Activated naive CD4-positive, alpha-beta T cell treated with anti-CD3 and anti-CD28 coated beads, Interleukin-2, amount 50 U/mL, for 24 hours (primary cell): Measurements from ENCODE around the gene DNAH2.

ENCODE experiments used
- H3K27ac Mint-ChIP-seq: one replicate; pipeline ENCODE4 v1.8.0; 2021; ENCODE audit warnings: mild to moderate bottlenecking, mixed read lengths
- H3K27me3 Mint-ChIP-seq: one replicate; pipeline ENCODE4 v1.8.0; 2021; ENCODE audit warnings: mixed read lengths
- H3K36me3 Mint-ChIP-seq: one replicate; pipeline ENCODE4 v1.8.0; 2021; ENCODE audit warnings: mixed read lengths
- H3K4me1 Mint-ChIP-seq: one replicate; pipeline ENCODE4 v1.8.0; 2021; ENCODE audit warnings: mixed read lengths
- H3K4me3 Mint-ChIP-seq: one replicate; pipeline ENCODE4 v1.8.0; 2021; ENCODE audit warnings: mild to moderate bottlenecking, mixed read lengths
- H3K9me3 Mint-ChIP-seq: one replicate; pipeline ENCODE4 v1.8.0; 2021; ENCODE audit warnings: mixed read lengths

The DNAH2 gene

GRCh38 chr17:7744416-7744815, 26.9 kb downstream of the DNAH2 start:
- Mint-ChIP-seq H3K27ac (no peak overlapping the region), H3K4me1 (no peaks in the 10 kb centered on the region), H3K27me3 (peaks cover 5% of the 10 kb centered on the region), H3K36me3 (no peaks in the 10 kb centered on the region), H3K9me3 (no peaks in the 10 kb centered on the region), H3K4me3 (no peak overlapping the region)

- Mint-ChIP-seq H3K9me3 (no peaks in the 10 kb centered on the region), H3K4me3 (no peak overlapping the region), H3K27me3 (peaks cover under 1% of the 10 kb centered on the region), H3K27ac (no peak overlapping the region), H3K4me1 (no peaks in the 10 kb centered on the region), H3K36me3 (no peaks in the 10 kb centered on the region)
These were observed 28.4 kb downstream of the DNAH2 start for GRCh38 chr17:7745748-7746470.

DNA sequence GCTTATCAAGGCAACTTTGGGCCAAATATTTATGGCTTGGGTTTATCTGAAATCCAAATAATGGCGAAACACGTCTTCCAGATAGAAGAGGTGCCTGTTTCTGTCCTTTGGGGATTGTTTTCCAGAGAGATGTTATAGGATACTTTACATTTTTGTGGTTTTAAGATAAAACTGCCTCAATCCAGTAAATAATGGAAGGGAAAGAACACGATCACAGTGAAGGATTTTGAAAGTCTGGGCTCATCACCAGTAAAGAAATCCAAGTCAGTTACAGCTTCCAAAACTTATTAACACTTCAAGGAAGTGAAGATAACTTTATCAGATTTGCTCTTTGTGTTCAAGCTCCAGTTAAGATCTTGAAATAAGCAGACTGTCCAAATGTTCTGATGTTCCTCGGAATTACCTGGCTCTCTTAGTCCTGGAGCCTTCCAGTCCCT, 30.1 kb downstream of the DNAH2 start:
- Mint-ChIP-seq H3K27ac (no peak overlapping the region), H3K27me3 (no peaks in the 10 kb centered on the region), H3K36me3 (no peaks in the 10 kb centered on the region), H3K9me3 (no peaks in the 10 kb centered on the region), H3K4me3 (no peak overlapping the region), H3K4me1 (no peaks in the 10 kb centered on the region)

DNA sequence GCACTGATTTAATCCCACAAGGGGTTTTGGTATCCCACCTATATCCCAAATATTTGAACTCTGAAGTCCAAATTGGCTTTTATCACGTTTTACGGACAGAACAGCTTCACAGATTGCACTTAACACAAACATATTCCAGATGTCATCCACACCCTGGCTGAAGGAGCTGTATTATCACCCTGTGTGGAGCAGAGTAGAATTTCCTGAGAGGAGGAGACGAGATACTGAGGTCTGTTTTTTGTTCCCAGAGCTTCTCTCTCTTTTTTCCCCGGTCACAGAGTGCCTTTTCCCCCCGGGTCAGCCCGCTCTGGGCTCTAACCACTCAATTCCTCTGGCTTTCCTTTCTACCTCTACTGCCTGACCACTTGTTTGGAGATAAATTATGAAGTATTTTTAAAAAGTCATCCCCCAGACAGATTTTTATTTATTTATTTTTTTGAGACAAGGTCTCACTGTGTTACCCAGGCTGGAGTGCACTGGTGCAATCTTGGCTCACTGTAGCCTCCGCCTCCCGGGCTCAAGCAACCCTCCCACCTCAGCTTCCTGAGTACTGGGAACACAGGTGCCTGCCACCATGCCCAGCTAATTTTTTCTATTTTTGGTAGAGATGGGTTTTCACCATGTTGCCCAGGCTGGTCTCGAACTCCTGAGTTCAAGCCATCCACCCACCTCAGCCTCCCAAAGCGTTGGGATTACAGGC, 30.7 kb downstream of the DNAH2 start:
- Mint-ChIP-seq H3K9me3 (no peaks in the 10 kb centered on the region), H3K27me3 (no peaks in the 10 kb centered on the region), H3K4me3 (no peak overlapping the region), H3K27ac (no peak overlapping the region), H3K36me3 (no peaks in the 10 kb centered on the region), H3K4me1 (no peaks in the 10 kb centered on the region)

DNA sequence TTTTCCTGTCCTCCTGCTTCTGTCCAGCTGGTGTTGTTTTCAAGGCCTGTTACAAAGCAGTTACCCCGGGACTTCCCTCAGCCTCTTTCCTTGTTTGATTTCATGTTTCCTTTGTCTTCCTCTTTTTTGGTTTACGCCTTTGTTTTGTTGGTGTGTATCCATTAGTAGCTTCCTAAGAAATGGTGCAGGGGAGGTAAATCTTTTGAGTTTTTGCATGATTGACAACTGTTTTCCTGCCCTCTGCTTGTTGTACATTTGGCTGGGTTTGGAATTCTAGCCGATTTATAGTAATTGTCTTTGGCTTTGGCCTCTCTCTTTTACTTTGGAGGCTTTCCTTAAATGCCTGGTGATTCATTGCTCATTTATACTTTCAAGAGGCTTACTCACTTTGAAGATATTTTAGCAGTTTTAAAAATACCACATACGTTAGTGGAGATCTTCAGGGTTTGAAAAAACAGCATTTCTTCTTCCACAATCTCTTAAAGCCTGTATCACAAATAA, 32.8 kb downstream of the DNAH2 start:
- Mint-ChIP-seq H3K4me1 (no peaks in the 10 kb centered on the region), H3K4me3 (no peak overlapping the region), H3K36me3 (no peaks in the 10 kb centered on the region)

GRCh38 chr17:7754656-7755055, 37.1 kb downstream of the DNAH2 start:
- Mint-ChIP-seq H3K36me3 (no peaks in the 10 kb centered on the region), H3K27me3 (no peaks in the 10 kb centered on the region), H3K4me3 (no peak overlapping the region), H3K9me3 (no peaks in the 10 kb centered on the region), H3K4me1 (no peaks in the 10 kb centered on the region), H3K27ac (no peak overlapping the region)

More for the DNA sequence above, 32.8 kb downstream of the DNAH2 start:
- Mint-ChIP-seq H3K9me3 (no peaks in the 10 kb centered on the region), H3K27me3 (no peaks in the 10 kb centered on the region), H3K27ac (no peak overlapping the region)

- no peak overlapping the region for H3K27ac Mint-ChIP-seq
- no peaks in the 10 kb centered on the region for H3K9me3 Mint-ChIP-seq
- H3K4me1 Mint-ChIP-seq, result no peaks in the 10 kb centered on the region
- no peak overlapping the region for H3K4me3 Mint-ChIP-seq
- H3K36me3 Mint-ChIP-seq, result no peaks in the 10 kb centered on the region
- no peaks in the 10 kb centered on the region for H3K27me3 Mint-ChIP-seq
These were observed 37.7 kb downstream of the DNAH2 start for GRCh38 chr17:7755095-7755890.

- Mint-ChIP-seq H3K9me3 (no peaks in the 10 kb centered on the region), H3K27ac (no peak overlapping the region), H3K4me3 (no peak overlapping the region), H3K27me3 (no peaks in the 10 kb centered on the region), H3K4me1 (no peaks in the 10 kb centered on the region), H3K36me3 (no peaks in the 10 kb centered on the region)
These were observed 39.4 kb downstream of the DNAH2 start for GRCh38 chr17:7756968-7757367.

DNA sequence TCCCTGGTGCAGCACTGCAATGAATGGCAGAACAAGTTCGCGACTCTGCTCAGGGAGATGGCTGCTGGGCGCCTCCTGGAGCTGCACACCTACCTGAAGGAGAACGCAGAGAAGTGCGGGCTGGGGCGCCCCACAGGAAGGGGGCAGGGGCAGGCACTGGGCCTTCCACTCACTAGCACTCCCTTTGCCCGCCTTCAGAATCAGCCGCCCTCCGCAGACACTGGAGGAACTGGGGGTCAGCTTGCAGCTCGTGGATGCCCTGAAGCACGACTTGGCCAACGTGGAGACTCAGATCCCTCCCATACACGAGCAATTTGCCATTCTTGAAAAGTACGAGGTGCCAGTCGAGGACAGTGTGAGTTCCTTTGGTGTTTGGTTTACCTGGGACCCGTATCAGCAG, 46.4 kb downstream of the DNAH2 start:
- H3K36me3 Mint-ChIP-seq, result no peaks in the 10 kb centered on the region
- no peak overlapping the region for H3K4me3 Mint-ChIP-seq
- no peaks in the 10 kb centered on the region for H3K9me3 Mint-ChIP-seq
- peaks cover 2% of the 10 kb centered on the region for H3K27me3 Mint-ChIP-seq
- no peaks in the 10 kb centered on the region for H3K4me1 Mint-ChIP-seq
- H3K27ac Mint-ChIP-seq, result no peak overlapping the region

GRCh38 chr17:7767004-7767403, 49.5 kb downstream of the DNAH2 start:
- no peak overlapping the region for H3K27ac Mint-ChIP-seq
- peaks cover 2% of the 10 kb centered on the region for H3K27me3 Mint-ChIP-seq
- no peak overlapping the region for H3K4me3 Mint-ChIP-seq
- H3K4me1 Mint-ChIP-seq, result no peaks in the 10 kb centered on the region
- H3K9me3 Mint-ChIP-seq, result no peaks in the 10 kb centered on the region
- no peaks in the 10 kb centered on the region for H3K36me3 Mint-ChIP-seq

DNA sequence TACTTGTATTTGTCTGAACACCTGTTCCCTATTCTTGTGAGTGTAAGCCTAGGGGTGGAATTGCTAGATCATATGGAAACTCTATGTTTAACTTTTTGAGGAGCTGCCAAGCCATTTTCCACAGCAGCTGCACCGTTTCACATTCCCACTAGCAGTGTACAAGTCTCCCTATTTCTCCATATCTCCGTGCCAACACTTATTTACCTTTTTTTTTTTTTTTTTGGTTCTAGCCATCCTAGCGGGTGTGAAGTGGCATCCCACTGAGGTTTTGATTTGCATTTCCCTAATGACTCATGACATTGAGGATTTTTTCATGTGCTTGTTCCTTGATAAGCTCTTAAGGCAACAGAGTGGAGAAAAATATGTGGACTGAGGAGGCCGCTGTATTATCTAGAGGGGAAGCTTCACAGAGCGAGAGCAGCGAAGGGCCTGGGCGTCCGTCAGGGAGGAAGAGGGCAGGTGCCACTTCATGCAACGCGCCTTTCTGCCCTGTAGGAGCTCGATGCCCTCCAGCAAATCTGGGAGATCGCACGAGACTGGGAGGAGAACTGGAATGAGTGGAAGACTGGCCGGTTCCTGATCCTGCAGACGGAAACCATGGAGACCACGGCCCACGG, 50.0 kb downstream of the DNAH2 start:
- no peaks in the 10 kb centered on the region for H3K9me3 Mint-ChIP-seq
- H3K4me3 Mint-ChIP-seq, result no peak overlapping the region
- H3K27ac Mint-ChIP-seq, result no peak overlapping the region
- H3K4me1 Mint-ChIP-seq, result no peaks in the 10 kb centered on the region
- no peaks in the 10 kb centered on the region for H3K36me3 Mint-ChIP-seq
- peaks cover 2% of the 10 kb centered on the region for H3K27me3 Mint-ChIP-seq

DNA sequence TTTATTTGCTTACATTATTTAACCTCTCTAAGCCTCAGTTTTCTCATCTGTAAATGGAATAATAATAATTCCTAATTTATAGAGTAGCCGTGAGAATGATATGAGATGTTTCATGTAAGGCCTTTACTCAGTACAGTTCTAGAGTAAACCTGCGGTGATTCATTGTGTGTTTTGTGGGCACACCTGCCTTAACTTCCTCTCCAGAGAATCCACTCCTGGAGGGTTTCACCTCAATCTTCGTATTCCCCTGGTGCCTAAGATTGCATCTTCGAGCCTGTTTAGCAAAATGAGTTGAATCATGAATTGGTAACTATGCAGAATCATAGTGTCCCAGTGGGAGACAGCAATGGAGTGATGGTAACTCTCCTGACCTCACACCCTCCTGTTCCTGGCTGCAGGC, 52.3 kb downstream of the DNAH2 start:
- H3K27me3 Mint-ChIP-seq, result peaks cover 8% of the 10 kb centered on the region
- H3K4me3 Mint-ChIP-seq, result no peak overlapping the region
- no peak overlapping the region for H3K27ac Mint-ChIP-seq
- H3K36me3 Mint-ChIP-seq, result no peaks in the 10 kb centered on the region
- H3K9me3 Mint-ChIP-seq, result no peaks in the 10 kb centered on the region
- no peaks in the 10 kb centered on the region for H3K4me1 Mint-ChIP-seq

GRCh38 chr17:7774055-7774521, 56.5 kb downstream of the DNAH2 start:
- no peaks in the 10 kb centered on the region for H3K36me3 Mint-ChIP-seq
- H3K4me1 Mint-ChIP-seq, result no peaks in the 10 kb centered on the region
- H3K27me3 Mint-ChIP-seq, result peaks cover 13% of the 10 kb centered on the region
- H3K4me3 Mint-ChIP-seq, result no peak overlapping the region
- no peak overlapping the region for H3K27ac Mint-ChIP-seq
- no peaks in the 10 kb centered on the region for H3K9me3 Mint-ChIP-seq

GRCh38 chr17:7775051-7775450, 57.5 kb downstream of the DNAH2 start:
- Mint-ChIP-seq H3K27ac (no peak overlapping the region), H3K36me3 (no peaks in the 10 kb centered on the region), H3K27me3 (peaks cover 13% of the 10 kb centered on the region), H3K9me3 (no peaks in the 10 kb centered on the region), H3K4me1 (no peaks in the 10 kb centered on the region), H3K4me3 (no peak overlapping the region)

- Mint-ChIP-seq H3K27ac (no peak overlapping the region), H3K9me3 (no peaks in the 10 kb centered on the region), H3K36me3 (no peaks in the 10 kb centered on the region), H3K4me1 (no peaks in the 10 kb centered on the region), H3K27me3 (peaks cover 13% of the 10 kb centered on the region), H3K4me3 (no peak overlapping the region)
These were observed 59.5 kb downstream of the DNAH2 start for GRCh38 chr17:7777017-7777416.
